Coronary artery (tissue), 2 donors: ENCODE measurements around the gene CA7.

Experiments
- DNase-seq: peaks from one replicate; pipeline ENCODE4 v3.0.0-alpha.2; 2017; ENCODE audit warnings: low spot score
- H3K27ac ChIP-seq, 2 donors: fragments of 200-600 bp; sonication (generic); one replicate each; pipeline ENCODE4 v1.5.1; 2016 to 2019
- H3K4me3 ChIP-seq: fragments of 200-600 bp; sonication (generic); 2 replicates; pipeline ENCODE4 v1.5.1; 2016; ENCODE audit warnings: mild to moderate bottlenecking, moderate library complexity
- CTCF ChIP-seq: fragments of 200-600 bp; sonication (generic); IDR thresholded peaks from one replicate; pipeline ENCODE4 v1.5.1; 2019; ENCODE audit warnings: antibody characterized with exemption

The CA7 gene

GRCh38 chr16:66880288-66881013 is 36.2 kb downstream of the CA7 start, which contains the start of gene PDP2:
Gene PDP2, plus strand, starts transcription at chr16:66880515. Its CDS starts 3,770 bp downstream, at chr16:66884285.
- DNase-seq = peak; percentile 97
- Histone ChIP-seq H3K27ac (peak within 1 kb of the TSS; percentile 88 to 89), H3K4me3 (peak within 1 kb of the TSS; percentile 95)
- TF ChIP-seq CTCF = no peak

- DNase-seq = no peak
- Histone ChIP-seq H3K27ac (peak overlapping the region; percentile 88 to 89), H3K4me3 (peak overlapping the region; percentile 95)
- TF ChIP-seq CTCF = no peak
Measured at GRCh38 chr16:66881014-66881417, 36.8 kb downstream of the CA7 start.

- peak overlapping the region; percentile 43 to 89 for H3K27ac ChIP-seq
- H3K4me3 ChIP-seq = peak overlapping the region; percentile 95
Measured at GRCh38 chr16:66881560-66881959, 37.3 kb downstream of the CA7 start.

GRCh38 chr16:66881964-66882508 is 37.8 kb downstream of the CA7 start:
- H3K4me3 ChIP-seq = no peak overlapping the region
- peak overlapping the region in 1 of 2 donors; percentile 43 for H3K27ac ChIP-seq
- DNase-seq = no peak
- TF ChIP-seq CTCF = no peak

More at GRCh38 chr16:66881560-66881959, 37.3 kb downstream of the CA7 start:
- no peak for DNase-seq
- no peak for TF ChIP-seq CTCF

- Histone ChIP-seq H3K4me3 (no peak overlapping the region), H3K27ac (no peak overlapping the region)
- TF ChIP-seq CTCF = no peak
- no peak for DNase-seq
Measured at GRCh38 chr16:66882702-66883101, 38.5 kb downstream of the CA7 start.

GRCh38 chr16:66885491-66885890 is 41.3 kb downstream of the CA7 start:
- Histone ChIP-seq H3K4me3 (no peak overlapping the region), H3K27ac (peak overlapping the region in 1 of 2 donors; percentile 42)
- no peak for DNase-seq
- TF ChIP-seq CTCF = no peak

- no peak for DNase-seq
- Histone ChIP-seq H3K27ac (peak overlapping the region in 1 of 2 donors; percentile 44), H3K4me3 (no peak overlapping the region)
- no peak for TF ChIP-seq CTCF
Measured at GRCh38 chr16:66886321-66886720, 42.1 kb downstream of the CA7 start.
